ENCODE results near the gene ALDH7A1. TPM values are rescaled to one million over a fixed set of nuclear protein-coding genes. Genes with fewer than 3 reads are reported as not detected.
A peak's percentile ranks its signal among the peaks of the same experiment; 100 is the strongest.

The ALDH7A1 gene
- total RNA-seq, 1 experiment from 2014 or later, result 176 TPM

DNA sequence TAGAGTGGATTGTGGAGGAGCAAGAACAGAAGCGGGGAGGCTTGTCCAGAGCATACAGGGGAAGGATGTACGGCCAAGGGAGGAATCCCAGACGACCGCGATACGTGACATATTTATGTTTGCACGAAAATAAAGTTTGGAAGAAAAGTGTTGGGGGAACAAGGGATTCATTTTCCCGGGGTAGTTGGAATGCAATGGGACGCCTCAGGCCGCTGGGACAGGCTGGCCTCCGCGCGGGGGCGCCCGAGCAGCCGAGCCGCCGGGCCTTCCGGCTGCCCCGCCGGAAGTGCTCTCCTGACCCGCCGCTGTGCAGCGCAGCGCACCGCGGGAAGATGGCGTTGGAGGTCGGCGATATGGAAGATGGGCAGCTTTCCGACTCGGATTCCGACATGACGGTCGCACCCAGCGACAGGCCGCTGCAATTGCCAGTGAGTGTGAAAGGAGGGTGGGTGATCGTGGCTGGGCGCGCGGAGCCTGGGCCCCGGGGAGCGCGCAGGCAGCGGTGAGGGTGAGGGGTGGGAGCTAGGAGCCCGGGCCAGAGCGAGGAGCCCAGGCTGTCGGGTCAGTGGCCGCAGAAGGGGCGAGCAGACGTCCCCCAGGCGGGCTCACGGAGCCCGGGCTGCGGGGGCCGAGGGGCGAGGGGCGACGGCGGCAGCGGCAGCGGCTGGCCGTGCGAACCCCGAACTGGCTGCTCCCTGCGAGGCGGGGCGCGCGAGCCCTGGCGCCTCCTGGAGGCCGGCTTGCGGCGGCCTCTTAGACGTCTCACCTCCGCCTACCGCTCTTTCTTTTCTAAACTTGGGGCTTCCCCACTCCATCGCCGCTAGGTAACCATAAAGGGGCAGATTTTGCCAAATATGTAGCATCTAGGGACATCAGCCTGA is 5.9 kb upstream of the ALDH7A1 start, which contains the start of gene PHAX (continued):
- TF ChIP-seq JAZF1 (CRISPR knock-in tag; IDR thresholded peaks at IDR 0.05), result no peak
- TF ChIP-seq ZNF138 (CRISPR knock-in tag; conservative IDR thresholded peaks at IDR 0.05), result no peak
- TF ChIP-seq ATF6 (CRISPR knock-in tag; IDR thresholded peaks at IDR 0.05), result no peak
- peak; percentile 36; the same call in 1 of the 2 replicates for TF ChIP-seq E2F1 (CRISPR knock-in tag; IDR thresholded peaks at IDR 0.05)
- 0 out of 2 replicates have a peak, but pooled peaks have one; percentile 30 for TF ChIP-seq NFE2L1 (CRISPR knock-in tag; IDR thresholded peaks at IDR 0.05)
- no peak for TF ChIP-seq GTF2I (CRISPR knock-in tag; conservative IDR thresholded peaks at IDR 0.05)
- TF ChIP-seq, protein P1, sequence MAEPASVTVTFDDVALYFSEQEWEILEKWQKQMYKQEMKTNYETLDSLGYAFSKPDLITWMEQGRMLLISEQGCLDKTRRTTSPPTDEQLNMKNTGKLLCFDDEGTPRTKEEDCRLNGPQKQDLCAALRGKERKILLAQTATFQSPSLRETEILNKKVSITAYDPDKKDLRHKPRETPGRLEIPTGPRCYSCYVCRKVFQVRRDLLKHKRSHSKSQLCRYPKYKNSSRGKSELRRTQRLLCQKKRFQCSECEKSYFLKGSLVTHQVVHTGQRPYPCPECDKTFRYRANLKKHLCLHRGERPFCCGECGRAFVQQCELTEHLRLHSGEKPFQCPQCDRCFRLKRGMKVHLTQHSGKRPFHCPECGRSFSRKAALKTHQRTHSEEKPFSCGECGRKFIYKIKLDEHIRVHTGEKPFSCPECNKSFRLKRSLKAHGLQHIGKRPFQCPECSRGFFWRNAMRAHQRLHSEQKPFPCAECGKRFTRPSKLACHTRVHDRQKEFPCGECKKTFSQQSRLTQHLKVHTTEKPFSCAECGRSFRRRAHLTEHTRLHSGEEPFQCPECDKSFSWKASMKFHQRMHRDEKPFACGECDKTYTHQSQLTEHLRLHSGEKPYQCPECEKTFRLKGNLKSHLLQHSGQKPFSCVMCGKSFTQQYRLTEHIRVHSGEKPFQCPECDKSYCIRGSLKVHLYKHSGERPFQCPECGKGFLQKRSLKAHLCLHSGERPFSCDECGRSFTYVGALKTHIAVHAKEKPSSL (CRISPR knock-in tag; conservative IDR thresholded peaks at IDR 0.05), result no peak
- TF ChIP-seq, protein P2, sequence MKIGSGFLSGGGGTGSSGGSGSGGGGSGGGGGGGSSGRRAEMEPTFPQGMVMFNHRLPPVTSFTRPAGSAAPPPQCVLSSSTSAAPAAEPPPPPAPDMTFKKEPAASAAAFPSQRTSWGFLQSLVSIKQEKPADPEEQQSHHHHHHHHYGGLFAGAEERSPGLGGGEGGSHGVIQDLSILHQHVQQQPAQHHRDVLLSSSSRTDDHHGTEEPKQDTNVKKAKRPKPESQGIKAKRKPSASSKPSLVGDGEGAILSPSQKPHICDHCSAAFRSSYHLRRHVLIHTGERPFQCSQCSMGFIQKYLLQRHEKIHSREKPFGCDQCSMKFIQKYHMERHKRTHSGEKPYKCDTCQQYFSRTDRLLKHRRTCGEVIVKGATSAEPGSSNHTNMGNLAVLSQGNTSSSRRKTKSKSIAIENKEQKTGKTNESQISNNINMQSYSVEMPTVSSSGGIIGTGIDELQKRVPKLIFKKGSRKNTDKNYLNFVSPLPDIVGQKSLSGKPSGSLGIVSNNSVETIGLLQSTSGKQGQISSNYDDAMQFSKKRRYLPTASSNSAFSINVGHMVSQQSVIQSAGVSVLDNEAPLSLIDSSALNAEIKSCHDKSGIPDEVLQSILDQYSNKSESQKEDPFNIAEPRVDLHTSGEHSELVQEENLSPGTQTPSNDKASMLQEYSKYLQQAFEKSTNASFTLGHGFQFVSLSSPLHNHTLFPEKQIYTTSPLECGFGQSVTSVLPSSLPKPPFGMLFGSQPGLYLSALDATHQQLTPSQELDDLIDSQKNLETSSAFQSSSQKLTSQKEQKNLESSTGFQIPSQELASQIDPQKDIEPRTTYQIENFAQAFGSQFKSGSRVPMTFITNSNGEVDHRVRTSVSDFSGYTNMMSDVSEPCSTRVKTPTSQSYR (CRISPR knock-in tag; IDR thresholded peaks at IDR 0.05), result 0 out of 2 replicates have a peak, but pooled peaks have one; percentile 11
- TF ChIP-seq ZNF263 (CRISPR knock-in tag; IDR thresholded peaks at IDR 0.05; ENCODE audit: low read depth), result no peak
- TF ChIP-seq MYBL2 (CRISPR knock-in tag; IDR thresholded peaks at IDR 0.05), result peak; percentile 82; the same call in 1 of the 2 replicates
- TF ChIP-seq, protein P3, sequence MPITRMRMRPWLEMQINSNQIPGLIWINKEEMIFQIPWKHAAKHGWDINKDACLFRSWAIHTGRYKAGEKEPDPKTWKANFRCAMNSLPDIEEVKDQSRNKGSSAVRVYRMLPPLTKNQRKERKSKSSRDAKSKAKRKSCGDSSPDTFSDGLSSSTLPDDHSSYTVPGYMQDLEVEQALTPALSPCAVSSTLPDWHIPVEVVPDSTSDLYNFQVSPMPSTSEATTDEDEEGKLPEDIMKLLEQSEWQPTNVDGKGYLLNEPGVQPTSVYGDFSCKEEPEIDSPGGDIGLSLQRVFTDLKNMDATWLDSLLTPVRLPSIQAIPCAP (CRISPR knock-in tag; IDR thresholded peaks at IDR 0.05), result 0 out of 2 replicates have a peak, but pooled peaks have one; percentile 70
- TF ChIP-seq SMAD4 (CRISPR knock-in tag; IDR thresholded peaks at IDR 0.05), result no peak
- TF ChIP-seq, protein P4, sequence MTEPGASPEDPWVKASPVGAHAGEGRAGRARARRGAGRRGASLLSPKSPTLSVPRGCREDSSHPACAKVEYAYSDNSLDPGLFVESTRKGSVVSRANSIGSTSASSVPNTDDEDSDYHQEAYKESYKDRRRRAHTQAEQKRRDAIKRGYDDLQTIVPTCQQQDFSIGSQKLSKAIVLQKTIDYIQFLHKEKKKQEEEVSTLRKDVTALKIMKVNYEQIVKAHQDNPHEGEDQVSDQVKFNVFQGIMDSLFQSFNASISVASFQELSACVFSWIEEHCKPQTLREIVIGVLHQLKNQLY (CRISPR knock-in tag; IDR thresholded peaks at IDR 0.05), result 0 out of 2 replicates have a peak, but pooled peaks have one; percentile 54
- TF ChIP-seq PREB (CRISPR knock-in tag; IDR thresholded peaks at IDR 0.05; ENCODE audit: borderline replicate concordance), result 0 out of 2 replicates have a peak, but pooled peaks have one; percentile 32
- TF ChIP-seq ATF3 (CRISPR knock-in tag; conservative IDR thresholded peaks at IDR 0.05), result no peak
- TF ChIP-seq, protein P5, sequence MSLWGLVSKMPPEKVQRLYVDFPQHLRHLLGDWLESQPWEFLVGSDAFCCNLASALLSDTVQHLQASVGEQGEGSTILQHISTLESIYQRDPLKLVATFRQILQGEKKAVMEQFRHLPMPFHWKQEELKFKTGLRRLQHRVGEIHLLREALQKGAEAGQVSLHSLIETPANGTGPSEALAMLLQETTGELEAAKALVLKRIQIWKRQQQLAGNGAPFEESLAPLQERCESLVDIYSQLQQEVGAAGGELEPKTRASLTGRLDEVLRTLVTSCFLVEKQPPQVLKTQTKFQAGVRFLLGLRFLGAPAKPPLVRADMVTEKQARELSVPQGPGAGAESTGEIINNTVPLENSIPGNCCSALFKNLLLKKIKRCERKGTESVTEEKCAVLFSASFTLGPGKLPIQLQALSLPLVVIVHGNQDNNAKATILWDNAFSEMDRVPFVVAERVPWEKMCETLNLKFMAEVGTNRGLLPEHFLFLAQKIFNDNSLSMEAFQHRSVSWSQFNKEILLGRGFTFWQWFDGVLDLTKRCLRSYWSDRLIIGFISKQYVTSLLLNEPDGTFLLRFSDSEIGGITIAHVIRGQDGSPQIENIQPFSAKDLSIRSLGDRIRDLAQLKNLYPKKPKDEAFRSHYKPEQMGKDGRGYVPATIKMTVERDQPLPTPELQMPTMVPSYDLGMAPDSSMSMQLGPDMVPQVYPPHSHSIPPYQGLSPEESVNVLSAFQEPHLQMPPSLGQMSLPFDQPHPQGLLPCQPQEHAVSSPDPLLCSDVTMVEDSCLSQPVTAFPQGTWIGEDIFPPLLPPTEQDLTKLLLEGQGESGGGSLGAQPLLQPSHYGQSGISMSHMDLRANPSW (CRISPR knock-in tag; conservative IDR thresholded peaks at IDR 0.05; ENCODE audit: low read depth), result no peak
- peak; percentile 86; the same call in 1 of the 2 replicates for TF ChIP-seq JUN (CRISPR knock-in tag; IDR thresholded peaks at IDR 0.05)
- peak; percentile 90 for TF ChIP-seq GABPB1 (CRISPR knock-in tag; IDR thresholded peaks at IDR 0.05)
- no peak for TF ChIP-seq CBFB (CRISPR knock-in tag; IDR thresholded peaks at IDR 0.05; ENCODE audit: low read depth)
- no peak for TF ChIP-seq ERG (CRISPR knock-in tag; IDR thresholded peaks at IDR 0.05)
- TF ChIP-seq EMX1 (CRISPR knock-in tag; IDR thresholded peaks at IDR 0.05), result 0 out of 2 replicates have a peak, but pooled peaks have one; percentile 56
- TF ChIP-seq SOX15 (CRISPR knock-in tag; IDR thresholded peaks at IDR 0.05), result no peak

Data from WTC11 (cell line).